Vagina (tissue), 2 donors: ENCODE measurements around the gene SENP8. TPM values are rescaled to one million over a fixed set of nuclear protein-coding genes. Genes with fewer than 3 reads are reported as not detected.

Experiments used
- DNase-seq, 2 donors: peaks; one replicate each; pipeline ENCODE4 v3.0.0-alpha.2; 2017; ENCODE audit errors: extremely low spot score in 2 of 2
- H3K27ac ChIP-seq: fragments of 200-600 bp; sonication (generic); one replicate; pipeline ENCODE4 v1.5.1; 2019
- H3K27me3 ChIP-seq: fragments of 200-600 bp; sonication (generic); one replicate; pipeline ENCODE4 v1.5.1; 2019
- H3K36me3 ChIP-seq, 2 donors: fragments of 200-600 bp; sonication (generic); one replicate each; pipeline ENCODE4 v1.5.1; 2017 to 2019
- H3K4me1 ChIP-seq: fragments of 200-600 bp; sonication (generic); one replicate; pipeline ENCODE4 v1.5.1; 2019
- H3K4me3 ChIP-seq, 2 donors: fragments of 200-600 bp; sonication (generic); 1 replicate in 1 of 2; 2 replicates in 1 of 2; pipeline ENCODE4 v1.5.1; 2016 to 2019
- H3K9me3 ChIP-seq: fragments of 200-600 bp; sonication (generic); one replicate; pipeline ENCODE4 v1.5.1; 2019
- CTCF ChIP-seq, 3 experiments: fragments of 450-650 bp in 2 of 3; fragments of 200-600 bp in 1 of 3; sonication (generic) in 1 of 3; IDR thresholded peaks; one replicate each; pipeline ENCODE4 v1.5.1; 2017 to 2019; ENCODE audit warnings: antibody characterized with exemption in 3 of 3, mild to moderate bottlenecking in 2 of 3, moderate library complexity in 2 of 3
- POLR2A ChIP-seq, 2 donors: fragments of 450-650 bp; IDR thresholded peaks; one replicate each; pipeline ENCODE4 v1.6.1; 2017; ENCODE audit warnings: antibody characterized with exemption in 2 of 2, mild to moderate bottlenecking in 2 of 2, moderate library complexity in 2 of 2
- POLR2AphosphoS5 ChIP-seq, 2 donors: sonication (generic); formaldehyde crosslinking; IDR thresholded peaks; one replicate each; pipeline ENCODE4 v1.9.0; 2017; ENCODE audit warnings: antibody characterized with exemption in 2 of 2, mild to moderate bottlenecking in 2 of 2, low read depth in 1 of 2; ENCODE audit not compliant: insufficient read depth in 1 of 2
- intact Hi-C: fragments of 100-400 bp; cut with DNase I; formaldehyde crosslinking; loops from one replicate; pipeline ENCODE4 v1.15.1; 2023
- total RNA-seq: library from RNA; depleted of rRNA; stranded (reverse); fragments of >200 nt; gene quantifications from one replicate; pipeline ENCODE4 v1.2.3, GENCODE V29; 2016

SENP8 gene
- total RNA-seq, 1 donor from 2014 or later = 3.9 TPM

GRCh38 chr15:72155003-72155621 is 36.9 kb downstream of the SENP8 start:
- no peak for DNase-seq
- Histone ChIP-seq H3K36me3 (no peaks in the 10 kb centered on the region), H3K27me3 (no peaks in the 10 kb centered on the region), H3K4me3 (peak overlapping the region; percentile 47 to 54), H3K27ac (peak overlapping the region; percentile 73), H3K4me1 (peaks cover 7% of the 10 kb centered on the region), H3K9me3 (no peaks in the 10 kb centered on the region)
- intact Hi-C loops = no loop called here
- TF ChIP-seq POLR2AphosphoS5 (IDR thresholded peaks at IDR 0.05; ENCODE audit: insufficient read depth in 1 of 2, low read depth in 1 of 2) (peak in 1 of 2 donors; percentile 15), POLR2A (IDR thresholded peaks at IDR 0.05) (no peak)

- Histone ChIP-seq H3K9me3 (no peaks in the 10 kb centered on the region), H3K4me1 (peaks cover 7% of the 10 kb centered on the region), H3K27me3 (no peaks in the 10 kb centered on the region), H3K36me3 (no peaks in the 10 kb centered on the region), H3K4me3 (peak overlapping the region; percentile 47 to 54), H3K27ac (peak overlapping the region; percentile 73)
- intact Hi-C loops = no loop called here
- no peak for DNase-seq
- TF ChIP-seq CTCF (IDR thresholded peaks at IDR 0.05) (peak; percentile 74 to 89 (median 86)), POLR2A (IDR thresholded peaks at IDR 0.05) (no peak), POLR2AphosphoS5 (IDR thresholded peaks at IDR 0.05; ENCODE audit: insufficient read depth in 1 of 2, low read depth in 1 of 2) (peak; percentile 3 to 42)
Observed at GRCh38 chr15:72155635-72156616, 37.7 kb downstream of the SENP8 start.

GRCh38 chr15:72156928-72157327 is 38.7 kb downstream of the SENP8 start:
- H3K4me3 ChIP-seq = no peak overlapping the region
- peaks cover 7% of the 10 kb centered on the region for H3K4me1 ChIP-seq
- no peaks in the 10 kb centered on the region for H3K9me3 ChIP-seq
- H3K36me3 ChIP-seq = no peaks in the 10 kb centered on the region
- intact Hi-C loops = no loop called here
- no peak for TF ChIP-seq POLR2AphosphoS5 (IDR thresholded peaks at IDR 0.05; ENCODE audit: insufficient read depth in 1 of 2, low read depth in 1 of 2)
- no peak for TF ChIP-seq POLR2A (IDR thresholded peaks at IDR 0.05)
- no peak for TF ChIP-seq CTCF (IDR thresholded peaks at IDR 0.05)
- DNase-seq = no peak
- H3K27ac ChIP-seq = no peak overlapping the region
- no peaks in the 10 kb centered on the region for H3K27me3 ChIP-seq

- no peak for DNase-seq
- no peaks in the 10 kb centered on the region for H3K27me3 ChIP-seq
- no peaks in the 10 kb centered on the region for H3K4me1 ChIP-seq
- H3K4me3 ChIP-seq = no peak overlapping the region
- no peak for TF ChIP-seq CTCF (IDR thresholded peaks at IDR 0.05)
- no peak for TF ChIP-seq POLR2AphosphoS5 (IDR thresholded peaks at IDR 0.05; ENCODE audit: insufficient read depth in 1 of 2, low read depth in 1 of 2)
- TF ChIP-seq POLR2A (IDR thresholded peaks at IDR 0.05) = no peak
- no peaks in the 10 kb centered on the region for H3K36me3 ChIP-seq
- H3K9me3 ChIP-seq = no peaks in the 10 kb centered on the region
- intact Hi-C loops = no loop called here
- no peak overlapping the region for H3K27ac ChIP-seq
Observed at GRCh38 chr15:72160696-72161245, 42.6 kb downstream of the SENP8 start.

GRCh38 chr15:72161361-72162132 is 43.3 kb downstream of the SENP8 start:
- no peaks in the 10 kb centered on the region for H3K27me3 ChIP-seq
- no peaks in the 10 kb centered on the region for H3K36me3 ChIP-seq
- intact Hi-C loops = no loop called here
- H3K4me3 ChIP-seq = no peak overlapping the region
- H3K4me1 ChIP-seq = no peaks in the 10 kb centered on the region
- TF ChIP-seq POLR2AphosphoS5 (IDR thresholded peaks at IDR 0.05; ENCODE audit: insufficient read depth in 1 of 2, low read depth in 1 of 2) (no peak), POLR2A (IDR thresholded peaks at IDR 0.05) (no peak), CTCF (IDR thresholded peaks at IDR 0.05) (no peak)
- H3K9me3 ChIP-seq = no peaks in the 10 kb centered on the region
- no peak for DNase-seq
- no peak overlapping the region for H3K27ac ChIP-seq
